H1 (cell line): ENCODE data around the gene TKFC. TPM values are rescaled to one million over a fixed set of nuclear protein-coding genes. Genes with fewer than 3 reads are reported as not detected.

ENCODE experiments used
- CTCF ChIA-PET: fragments of 300-600 bp; sonication (Branson Sonifier 250); formaldehyde crosslinking; loops from one replicate; lab custom pipeline; 2021; ENCODE audit not compliant: partially characterized antibody; lab: Charles Lee
- POLR2A ChIA-PET: fragments of 300-600 bp; sonication (Branson Sonifier 250); formaldehyde crosslinking; loops from one replicate; lab custom pipeline; 2021; ENCODE audit warnings: inconsistent platforms; ENCODE audit not compliant: partially characterized antibody; lab: Charles Lee
- DNase-seq, 2 experiments: peaks; one replicate each; pipeline versions ENCODE4 v3.0.0 to v3.0.0-alpha.2; 2010 to 2022; ENCODE audit warnings: low spot score in 2 of 2, low read depth in 1 of 2, mixed read lengths in 1 of 2
- FAIRE-seq: peaks from 2 replicates; lab custom pipeline; 2011; peaks lifted over from hg19 to GRCh38; lab: Jason Lieb, UNC
- H2AFZ ChIP-seq: 2 replicates; pipeline ENCODE4 v1.8.1; 2012; ENCODE audit warnings: low read length, inconsistent platforms
- H2AK5ac ChIP-seq: 2 replicates; pipeline ENCODE4 v1.6.1; 2013; ENCODE audit warnings: low read depth, low read length
- H2BK120ac ChIP-seq: replicated peaks from 2 replicates; pipeline ENCODE3; 2013; ENCODE audit warnings: low read depth, low read length, inconsistent platforms
- H2BK12ac ChIP-seq: 2 replicates; pipeline ENCODE4 v1.6.1; 2013; ENCODE audit warnings: low read depth, low read length
- H2BK15ac ChIP-seq: 2 replicates; pipeline ENCODE4 v1.6.1; 2013; ENCODE audit warnings: low read length
- H2BK20ac ChIP-seq: 2 replicates; pipeline ENCODE4 v1.6.1; 2013; ENCODE audit warnings: low read length
- H2BK5ac ChIP-seq: 2 replicates; pipeline ENCODE4 v1.6.1; 2013; ENCODE audit warnings: low read depth, low read length
- H3K14ac ChIP-seq: 2 replicates; pipeline ENCODE4 v1.6.1; 2013; ENCODE audit warnings: inconsistent platforms; ENCODE audit not compliant: insufficient read length
- H3K18ac ChIP-seq: 2 replicates; pipeline ENCODE4 v1.6.1; 2013; ENCODE audit warnings: low read length; ENCODE audit errors: extremely low read depth
- H3K23ac ChIP-seq: 2 replicates; pipeline ENCODE4 v1.6.1; 2013; ENCODE audit warnings: inconsistent platforms; ENCODE audit not compliant: insufficient read length
- H3K23me2 ChIP-seq: 2 replicates; pipeline ENCODE4 v1.6.1; 2013; ENCODE audit warnings: low read depth, low read length
- H3K27ac ChIP-seq: 2 replicates; pipeline ENCODE4 v1.6.1; 2011; ENCODE audit warnings: low read depth, low read length, inconsistent platforms
- H3K27me3 ChIP-seq, 4 experiments: replicated peaks in 1 of 4; 1 replicate in 1 of 4; 2 replicates in 3 of 4; pipeline versions ENCODE4 v1.6.1 to v1.8.1; 2011 to 2013; ENCODE audit warnings: low read length in 3 of 4, mild to moderate bottlenecking in 3 of 4, inconsistent platforms in 2 of 4, mixed read lengths in 2 of 4, moderate library complexity in 1 of 4; ENCODE audit not compliant: control insufficient read depth in 3 of 4, insufficient read depth in 3 of 4; ENCODE audit errors: extremely low read depth in 1 of 4
- H3K36me3 ChIP-seq, 4 experiments: 2 replicates each; pipeline versions ENCODE4 v1.6.1 to v1.8.1; 2011 to 2013; ENCODE audit warnings: mild to moderate bottlenecking in 4 of 4, low read length in 3 of 4, moderate library complexity in 2 of 4, control low read depth in 1 of 4, inconsistent platforms in 1 of 4; ENCODE audit not compliant: insufficient read depth in 4 of 4, control insufficient read depth in 2 of 4
- H3K4ac ChIP-seq: replicated peaks from 2 replicates; pipeline ENCODE3; 2013; ENCODE audit warnings: low read length, low read depth, mixed read lengths, inconsistent platforms; ENCODE audit not compliant: insufficient read length
- H3K4me1 ChIP-seq, 4 experiments: replicated peaks in 1 of 4; 1 replicate in 1 of 4; 2 replicates in 3 of 4; pipeline versions ENCODE4 v1.6.1 to v1.8.1; 2011 to 2013; ENCODE audit warnings: low read length in 3 of 4, inconsistent platforms in 2 of 4, mixed read lengths in 1 of 4; ENCODE audit not compliant: insufficient read depth in 4 of 4, control insufficient read depth in 3 of 4
- H3K4me2 ChIP-seq, 2 experiments: 2 replicates each; pipeline versions ENCODE4 v1.6.1 to v1.8.1; 2011 to 2013; ENCODE audit warnings: low read depth in 2 of 2, low read length in 2 of 2, control low read depth in 1 of 2, inconsistent platforms in 1 of 2, mild to moderate bottlenecking in 1 of 2; ENCODE audit not compliant: insufficient read depth in 1 of 2
- H3K4me3 ChIP-seq, 4 experiments: fragments of 200-600, 300-600 bp in 1 of 4; sonication (generic), shearing (Covaris generic), sonication (Bioruptor Twin) in 1 of 4; 2 replicates each; pipeline versions ENCODE4 v1.5.1 to v1.8.1; 2011 to 2016; ENCODE audit warnings: low read length in 4 of 4, low read depth in 3 of 4, control low read depth in 2 of 4, inconsistent platforms in 2 of 4, mild to moderate bottlenecking in 2 of 4, mixed read lengths in 1 of 4, moderate library complexity in 1 of 4; ENCODE audit not compliant: insufficient read depth in 2 of 4; ENCODE audit errors: extremely low read depth in 1 of 4
- H3K56ac ChIP-seq: replicated peaks from 2 replicates; pipeline ENCODE3; 2013; ENCODE audit warnings: low read depth, mild to moderate bottlenecking, mixed read lengths, low read length, inconsistent platforms; ENCODE audit not compliant: insufficient read length
- H3K79me1 ChIP-seq: 2 replicates; pipeline ENCODE4 v1.6.1; 2013; ENCODE audit warnings: low read depth, low read length, control low read depth
- H3K79me2 ChIP-seq, 2 experiments: 2 replicates each; pipeline versions ENCODE4 v1.6.1 to v1.8.1; 2012 to 2013; ENCODE audit warnings: low read length in 2 of 2, mild to moderate bottlenecking in 2 of 2, inconsistent platforms in 1 of 2; ENCODE audit not compliant: insufficient read depth in 2 of 2, control insufficient read depth in 1 of 2
- H3K9ac ChIP-seq, 4 experiments: replicated peaks in 1 of 4; 1 replicate in 1 of 4; 2 replicates in 3 of 4; pipeline versions ENCODE4 v1.6.1 to v1.8.1; 2011 to 2013; ENCODE audit warnings: low read depth in 3 of 4, low read length in 3 of 4, control low read depth in 2 of 4, mild to moderate bottlenecking in 2 of 4, moderate library complexity in 2 of 4, inconsistent platforms in 1 of 4; ENCODE audit errors: extremely low read depth in 1 of 4
- H3K9me3 ChIP-seq, 2 experiments: 2 replicates each; pipeline versions ENCODE4 v1.6.1 to v1.8.1; 2012 to 2013; ENCODE audit warnings: mild to moderate bottlenecking in 2 of 2, moderate library complexity in 2 of 2, control low read depth in 1 of 2, inconsistent platforms in 1 of 2, low read depth in 1 of 2, low read length in 1 of 2, mixed read lengths in 1 of 2; ENCODE audit not compliant: insufficient read depth in 2 of 2
- H4K20me1 ChIP-seq, 2 experiments: replicated peaks in 1 of 2; 2 replicates each; pipeline versions ENCODE3 to v1.8.1; 2011 to 2013; ENCODE audit warnings: inconsistent platforms in 2 of 2, low read length in 2 of 2, mild to moderate bottlenecking in 1 of 2; ENCODE audit not compliant: insufficient read depth in 2 of 2, control insufficient read depth in 1 of 2
- H4K5ac ChIP-seq: 2 replicates; pipeline ENCODE4 v1.6.1; 2013; ENCODE audit warnings: low read length, low read depth, mixed read lengths, inconsistent platforms; ENCODE audit not compliant: insufficient read length
- H4K8ac ChIP-seq: 2 replicates; pipeline ENCODE4 v1.8.0; 2013; ENCODE audit warnings: mild to moderate bottlenecking, moderate library complexity, low read length, inconsistent platforms; ENCODE audit not compliant: insufficient read depth; ENCODE audit errors: extremely low read depth
- H4K91ac ChIP-seq: replicated peaks from 2 replicates; pipeline ENCODE3; 2013; ENCODE audit warnings: low read length, mixed read lengths, inconsistent platforms; ENCODE audit not compliant: insufficient read length
- ATF2 ChIP-seq: IDR thresholded peaks from 2 replicates; pipeline ENCODE4 v1.6.1; 2012; ENCODE audit warnings: low read length, inconsistent platforms
- ATF3 ChIP-seq: IDR thresholded peaks from 2 replicates; pipeline ENCODE4 v1.6.1; 2011; ENCODE audit warnings: low read depth, mild to moderate bottlenecking, low read length; ENCODE audit not compliant: insufficient read depth
- BRCA1 ChIP-seq: IDR thresholded peaks from 2 replicates; pipeline ENCODE4 v1.6.1; 2012; ENCODE audit warnings: low read depth, low read length, improper control_type of control experiment
- CTBP2 ChIP-seq: IDR thresholded peaks from 2 replicates; pipeline ENCODE4 v1.7.0; 2011; ENCODE audit warnings: borderline replicate concordance, mild to moderate bottlenecking, moderate library complexity, mixed read lengths, low read length; ENCODE audit not compliant: insufficient read depth, insufficient read length
- EZH2 ChIP-seq: fragments of 200-600 bp; sonication (generic); IDR thresholded peaks from 2 replicates; pipeline ENCODE4 v1.7.1; 2012; ENCODE audit warnings: low read depth, mild to moderate bottlenecking, moderate library complexity, low read length, inconsistent platforms; ENCODE audit not compliant: severe bottlenecking
- KDM5A ChIP-seq: fragments of 200-600 bp; IDR thresholded peaks from 2 replicates; pipeline ENCODE4 v1.7.1; 2012; ENCODE audit warnings: mild to moderate bottlenecking, low read length, inconsistent platforms, mixed read lengths
- MAFK ChIP-seq: IDR thresholded peaks from 2 replicates; pipeline ENCODE4 v1.6.1; 2012; ENCODE audit warnings: low read depth, mild to moderate bottlenecking, improper control_type of control experiment, low read length
- NRF1 ChIP-seq: IDR thresholded peaks from 2 replicates; pipeline ENCODE4 v1.6.1; 2011; ENCODE audit warnings: mild to moderate bottlenecking, low read depth, low read length, improper control_type of control experiment
- POLR2AphosphoS5 ChIP-seq: IDR thresholded peaks from 2 replicates; pipeline ENCODE4 v1.6.1; 2011; ENCODE audit warnings: low read depth, low read length
- RAD21 ChIP-seq, 2 experiments: IDR thresholded peaks in 1 of 2; conservative IDR thresholded peaks in 1 of 2; 2 replicates each; pipeline ENCODE4 v1.6.1; 2011; ENCODE audit warnings: low read depth in 2 of 2, low read length in 2 of 2, improper control_type of control experiment in 1 of 2, inconsistent platforms in 1 of 2, mild to moderate bottlenecking in 1 of 2, moderate library complexity in 1 of 2
- WGBS, 2 experiments: shearing (Covaris generic) in 1 of 2; methylation state at CpG; one replicate each; pipeline versions ENCODE4 v1.1.6 to v1.1.7; 2013 to 2015; ENCODE audit warnings: low lambda C conversion rate in 2 of 2, mixed read lengths in 2 of 2, inconsistent platforms in 1 of 2, low coverage in 1 of 2, missing lambda C conversion rate in 1 of 2; ENCODE audit not compliant: insufficient replicate concordance in 2 of 2, insufficient coverage in 1 of 2, insufficient read length in 1 of 2; ENCODE audit errors: extremely low coverage in 1 of 2, missing lambda C conversion rate in 1 of 2; 5-methylcytosine and 5-hydroxymethylcytosine counted together
- polyA plus RNA-seq, 7 experiments: library from polyadenylated mRNA; depleted of rRNA in 3 of 7; stranded (reverse) in 5 of 7; unstranded in 2 of 7; fragments of >200 nt in 5 of 7; fragments of 200-250 nt in 2 of 7; gene quantifications; 1 replicate in 5 of 7; 2 replicates in 1 of 7; 4 replicates in 1 of 7; pipeline versions ENCODE4 v1.2.1 to v1.2.3, GENCODE V29; 2011 to 2013; ENCODE audit warnings: missing spikeins in 2 of 7, mixed read lengths in 2 of 7
- total RNA-seq: library from RNA; stranded (reverse); fragmentation: NEBNext Ultra II Directional; extraction: Animal tissue kit (Norgen Biotek cat#: 25700); gene quantifications from 2 replicates; pipeline ENCODE4 v1.2.1, GENCODE V29; 2021

TKFC gene
- total and polyA plus RNA-seq, 2 of the 8 experiments (the other 6 are each of a cell fraction or from before 2014, with no cell fraction given) = 53.5 to 55.0 TPM

- H3K79me1 ChIP-seq = no peaks in the 10 kb centered on the region
- no peak overlapping the region for H4K91ac ChIP-seq
- H3K4me2 ChIP-seq = no peak overlapping the region
- peaks cover 0 to 7% (median 3%) of the 10 kb centered on the region in 4 experiments; a peak in 3 of 8 replicates for H3K36me3 ChIP-seq
- FAIRE-seq (no peak), DNase-seq (no peak)
- no peak overlapping the region for H2BK5ac ChIP-seq
- H4K5ac ChIP-seq = no peak overlapping the region
- H3K23ac ChIP-seq = no peak overlapping the region
- H2AFZ ChIP-seq = no peak overlapping the region
- H3K79me2 ChIP-seq = no peaks in the 10 kb centered on the region; a peak in 1 of 4 replicates
- H4K8ac ChIP-seq = no peak overlapping the region
- H3K4me3 ChIP-seq = no peak overlapping the region
- no peak overlapping the region for H2AK5ac ChIP-seq
- no peak overlapping the region for H2BK12ac ChIP-seq
- H2BK120ac ChIP-seq = no peak overlapping the region
- H3K18ac ChIP-seq = no peak overlapping the region
- POLR2A ChIA-PET = interaction anchor here (0.8 to 8.0 kb wide), 7 partner anchors 12 to 56 kb away, joined by 3 to 108 read pairs (median 10); partner anchors contain the start of genes CYB561A3, DDB1, TKFC and TMEM138
- no peak overlapping the region for H3K4ac ChIP-seq
- H3K27ac ChIP-seq = no peak overlapping the region
- no peak overlapping the region for H3K56ac ChIP-seq
- no peak overlapping the region for H3K9ac ChIP-seq
- WGBS, 2 experiments = 100% methylated on average over 1 of the region's 1 CpG; no CpG with 5 or more reads in 1 of the 2 experiments
- H2BK20ac ChIP-seq = no peak overlapping the region
- H3K27me3 ChIP-seq = no peaks in the 10 kb centered on the region
- CTCF ChIA-PET = interaction anchor here (4.4 kb wide), 1 partner anchor 55 kb away, joined by 41 read pairs; the partner anchor contains the start of genes DDB1 and TKFC
- H4K20me1 ChIP-seq = no peaks in the 10 kb centered on the region
- no peak overlapping the region for H2BK15ac ChIP-seq
- H3K4me1 ChIP-seq = peaks cover 0 to 2% (median 0%) of the 10 kb centered on the region in 4 experiments; a peak in 2 of 7 replicates
- peaks cover 0 to 4% of the 10 kb centered on the region in 2 experiments; a peak in 1 of 4 replicates for H3K9me3 ChIP-seq
- H3K23me2 ChIP-seq = peaks cover 12% of the 10 kb centered on the region
- H3K14ac ChIP-seq = no peak overlapping the region
- TF ChIP-seq KDM5A (no peak), BRCA1 (no peak), NRF1 (no peak), MAFK (no peak), RAD21 (IDR thresholded peaks at IDR 0.05 in 1 of 2, conservative IDR thresholded peaks at IDR 0.05 in 1 of 2; ENCODE audit: low read depth in 2 of 2, low read length in 2 of 2) (no peak), POLR2AphosphoS5 (no peak), ATF3 (no peak), EZH2 (no peak), ATF2 (no peak), CTBP2 (no peak)
Observed at GRCh38 chr11:61390161-61390560, 57.1 kb downstream of the TKFC start.
